NCI-H510A (cell line): Measurements from ENCODE around the gene CAPN15.

Experiments
- DNase-seq: peaks from one replicate; lab custom pipeline; 2025; lab: John Stamatoyannopoulos, UW

The CAPN15 gene

GRCh38 chr16:525520-526180, 1.9 kb upstream of the CAPN15 start:
- DNase-seq: no peak

- no peak for DNase-seq
These were observed 1.1 kb upstream of the CAPN15 start for GRCh38 chr16:526181-527014.

GRCh38 chr16:528111-529011, 849 bp downstream of the CAPN15 start:
- DNase-seq: no peak

GRCh38 chr16:529012-529575, 1.6 kb downstream of the CAPN15 start:
- DNase-seq: no peak

GRCh38 chr16:530111-530817, 2.8 kb downstream of the CAPN15 start:
- DNase-seq: no peak

GRCh38 chr16:531494-532125, 4.1 kb downstream of the CAPN15 start:
- DNase-seq: no peak

- DNase-seq: no peak
These were observed 6.0 kb downstream of the CAPN15 start for GRCh38 chr16:533391-534123.

GRCh38 chr16:534135-534534, 6.6 kb downstream of the CAPN15 start:
- DNase-seq: no peak

- DNase-seq: no peak
These were observed 7.4 kb downstream of the CAPN15 start for GRCh38 chr16:534856-535445.

- DNase-seq: no peak
These were observed 8.2 kb downstream of the CAPN15 start for GRCh38 chr16:535446-536405.

- no peak for DNase-seq
These were observed 9.2 kb downstream of the CAPN15 start for GRCh38 chr16:536746-537145.

GRCh38 chr16:537415-538335, 10.2 kb downstream of the CAPN15 start:
- DNase-seq: no peak

- no peak for DNase-seq
These were observed 12.5 kb downstream of the CAPN15 start for GRCh38 chr16:539901-540530.

GRCh38 chr16:540645-541340, 13.3 kb downstream of the CAPN15 start:
- no peak for DNase-seq

- DNase-seq: no peak
These were observed 16.0 kb downstream of the CAPN15 start for GRCh38 chr16:543301-544164.

GRCh38 chr16:544517-544916, 17.0 kb downstream of the CAPN15 start:
- DNase-seq: no peak
